Neural progenitor cell (in vitro differentiated cells): ENCODE measurements around the gene VAMP2.

Experiments used
- CTCF ChIP-seq: fragments of 200-600 bp; sonication (generic); IDR thresholded peaks from 2 replicates; pipeline ENCODE4 v1.5.1; 2017; ENCODE audit warnings: antibody characterized with exemption, mild to moderate bottlenecking
- EZH2 ChIP-seq: fragments of 200-600 bp; sonication (generic); IDR thresholded peaks from 2 replicates; pipeline ENCODE4 v1.6.1; 2017; ENCODE audit warnings: antibody characterized with exemption, mild to moderate bottlenecking, moderate library complexity

- TF ChIP-seq CTCF (no peak), EZH2 (no peak)
Measured at GRCh38 chr17:8147805-8148404, 14.8 kb downstream of the VAMP2 start.
